Sigmoid colon (tissue), 7 donors: ENCODE data around the gene ARMH1. TPM values are rescaled to one million over a fixed set of nuclear protein-coding genes. Genes with fewer than 3 reads are reported as not detected.
A peak's percentile ranks its signal among the peaks of the same experiment; 100 is the strongest.

Experiments
- DNase-seq: peaks from one replicate; pipeline ENCODE4 v3.0.0-alpha.2; 2019
- H3K27ac ChIP-seq, 4 donors: fragments of 200-600 bp; sonication (generic); one replicate each; pipeline ENCODE4 v1.5.1; 2016 to 2019; ENCODE audit warnings: mild to moderate bottlenecking in 1 of 4
- H3K27me3 ChIP-seq, 3 donors: fragments of 200-600 bp; sonication (generic); one replicate each; pipeline ENCODE4 v1.5.1; 2019; ENCODE audit warnings: mild to moderate bottlenecking in 1 of 3
- H3K36me3 ChIP-seq, 4 donors: fragments of 200-600 bp; sonication (generic); one replicate each; pipeline ENCODE4 v1.5.1; 2016 to 2019
- H3K4me1 ChIP-seq, 4 donors: fragments of 200-600 bp; sonication (generic); one replicate each; pipeline ENCODE4 v1.5.1; 2017 to 2019
- H3K4me3 ChIP-seq, 4 donors: fragments of 200-600 bp; sonication (generic); one replicate each; pipeline ENCODE4 v1.5.1; 2017 to 2019; ENCODE audit warnings: mild to moderate bottlenecking in 2 of 4, moderate library complexity in 1 of 4
- H3K9me3 ChIP-seq, 4 donors: fragments of 200-600 bp in 3 of 4; sonication (generic) in 3 of 4; one replicate each; pipeline versions ENCODE4 v1.5.1 to v1.6.1; 2013 to 2019
- CTCF ChIP-seq, 4 experiments: fragments of 450-650 bp in 3 of 4; fragments of 200-600 bp in 1 of 4; IDR thresholded peaks; one replicate each; pipeline ENCODE4 v1.5.1; 2016 to 2019; ENCODE audit warnings: antibody characterized with exemption in 4 of 4, mild to moderate bottlenecking in 3 of 4, moderate library complexity in 2 of 4
- EP300 ChIP-seq, 4 donors: sonication (generic); formaldehyde crosslinking; IDR thresholded peaks; one replicate each; pipeline ENCODE4 v1.6.1; 2017; ENCODE audit warnings: antibody characterized with exemption in 4 of 4
- POLR2A ChIP-seq, 2 donors: fragments of 450-650 bp; IDR thresholded peaks; one replicate each; pipeline ENCODE4 v1.6.1; 2016; ENCODE audit warnings: antibody characterized with exemption in 2 of 2, mild to moderate bottlenecking in 2 of 2, moderate library complexity in 2 of 2
- POLR2AphosphoS5 ChIP-seq, 4 donors: sonication (generic); formaldehyde crosslinking; IDR thresholded peaks; one replicate each; pipeline ENCODE4 v1.6.1; 2017; ENCODE audit warnings: antibody characterized with exemption in 4 of 4
- WGBS, 2 donors: extraction: QIAGEN DNeasy Blood & Tissue Kit; methylation state at CpG; one replicate each; pipeline ENCODE4 v1.1.7; 2013; 5-methylcytosine and 5-hydroxymethylcytosine counted together
- intact Hi-C: fragments of 100-400 bp; cut with DNase I; formaldehyde crosslinking; loops from one replicate; pipeline ENCODE4 v1.15.1; 2023
- polyA plus RNA-seq, 3 donors: library from polyadenylated mRNA; stranded (reverse); fragments of 200-250 nt; gene quantifications; one replicate each; pipeline ENCODE4 v1.2.3, GENCODE V29; 2013
- total RNA-seq, 4 donors: library from RNA; depleted of rRNA; stranded (reverse); fragments of >200 nt; gene quantifications; one replicate each; pipeline ENCODE4 v1.1.0, GENCODE V29; 2016
- donor health status: healthy with polysubstance abuse.
- donor health status: Bipolar disorder and iron deficiency.
- donor health status: healthy.

Gene ARMH1
- total and polyA plus RNA-seq, 7 donors: 0.33 to 23.0 (median 1.3) TPM; not detected in 3

GRCh38 chr1:44641126-44642102 is 33.1 kb upstream of the ARMH1 start:
- Histone ChIP-seq H3K36me3 (peaks cover 1 to 85% (median 37%) of the 10 kb centered on the region in 4 donors), H3K4me1 (peaks cover 0 to 100% (median 89%) of the 10 kb centered on the region in 4 donors), H3K27me3 (no peaks in the 10 kb centered on the region), H3K27ac (peak overlapping the region; percentile 86 to 92 (median 90)), H3K9me3 (no peaks in the 10 kb centered on the region), H3K4me3 (no peak overlapping the region)
- TF ChIP-seq POLR2A (IDR thresholded peaks at IDR 0.05): no peak
- no peak for TF ChIP-seq EP300 (IDR thresholded peaks at IDR 0.05)
- TF ChIP-seq POLR2AphosphoS5 (IDR thresholded peaks at IDR 0.05): no peak
- TF ChIP-seq CTCF (IDR thresholded peaks at IDR 0.05): no peak
- no peak for DNase-seq
- intact Hi-C loops: no loop called here
- WGBS, 2 donors: 79 to 85% methylated on average over 12 of the region's 12 CpGs

- DNase-seq: no peak
- Histone ChIP-seq H3K4me3 (no peak overlapping the region), H3K36me3 (peaks cover 0 to 79% (median 33%) of the 10 kb centered on the region in 4 donors), H3K27ac (peak overlapping the region; percentile 86 to 92 (median 90)), H3K27me3 (no peaks in the 10 kb centered on the region), H3K9me3 (no peaks in the 10 kb centered on the region), H3K4me1 (peaks cover 0 to 99% (median 85%) of the 10 kb centered on the region in 4 donors)
- no peak for TF ChIP-seq EP300 (IDR thresholded peaks at IDR 0.05)
- no peak for TF ChIP-seq POLR2AphosphoS5 (IDR thresholded peaks at IDR 0.05)
- no peak for TF ChIP-seq POLR2A (IDR thresholded peaks at IDR 0.05)
- no peak for TF ChIP-seq CTCF (IDR thresholded peaks at IDR 0.05)
- intact Hi-C loops: no loop called here
- 98 to 100% methylated on average over 2 of the region's 2 CpGs for WGBS, 2 donors
Observed at GRCh38 chr1:44642255-44642654, 32.3 kb upstream of the ARMH1 start.

DNA sequence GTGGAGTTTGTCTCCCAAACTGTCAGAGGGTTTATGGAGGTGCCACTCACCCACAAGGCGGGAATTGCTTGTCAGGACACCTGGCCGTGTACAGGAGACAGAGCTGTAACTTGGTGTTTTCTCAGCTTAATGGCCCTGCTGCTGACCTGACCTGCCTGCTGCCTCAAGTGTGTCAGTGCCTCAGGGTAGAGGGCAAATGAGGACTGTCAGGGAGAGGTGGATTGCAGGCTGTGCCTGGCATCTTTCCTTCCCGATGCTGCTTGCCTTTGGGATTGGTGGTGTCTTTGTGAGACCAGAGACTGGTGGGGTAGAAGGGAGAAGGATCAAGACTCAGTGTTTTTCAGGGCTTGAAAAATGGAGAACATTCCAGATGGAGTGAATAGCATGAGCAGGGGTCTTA is 31.6 kb upstream of the ARMH1 start:
- TF ChIP-seq EP300 (IDR thresholded peaks at IDR 0.05): no peak
- no peak for TF ChIP-seq POLR2A (IDR thresholded peaks at IDR 0.05)
- TF ChIP-seq POLR2AphosphoS5 (IDR thresholded peaks at IDR 0.05): no peak
- TF ChIP-seq CTCF (IDR thresholded peaks at IDR 0.05): no peak
- H3K4me1 ChIP-seq: peaks cover 0 to 96% (median 80%) of the 10 kb centered on the region in 4 donors
- no peak overlapping the region for H3K4me3 ChIP-seq
- peaks cover 0 to 79% (median 31%) of the 10 kb centered on the region in 4 donors for H3K36me3 ChIP-seq
- no peaks in the 10 kb centered on the region for H3K9me3 ChIP-seq
- intact Hi-C loops: no loop called here
- no peaks in the 10 kb centered on the region for H3K27me3 ChIP-seq
- DNase-seq: no peak
- H3K27ac ChIP-seq: peak overlapping the region; percentile 86 to 92 (median 90)
- 74 to 90% methylated on average over 3 of the region's 3 CpGs for WGBS, 2 donors

DNA sequence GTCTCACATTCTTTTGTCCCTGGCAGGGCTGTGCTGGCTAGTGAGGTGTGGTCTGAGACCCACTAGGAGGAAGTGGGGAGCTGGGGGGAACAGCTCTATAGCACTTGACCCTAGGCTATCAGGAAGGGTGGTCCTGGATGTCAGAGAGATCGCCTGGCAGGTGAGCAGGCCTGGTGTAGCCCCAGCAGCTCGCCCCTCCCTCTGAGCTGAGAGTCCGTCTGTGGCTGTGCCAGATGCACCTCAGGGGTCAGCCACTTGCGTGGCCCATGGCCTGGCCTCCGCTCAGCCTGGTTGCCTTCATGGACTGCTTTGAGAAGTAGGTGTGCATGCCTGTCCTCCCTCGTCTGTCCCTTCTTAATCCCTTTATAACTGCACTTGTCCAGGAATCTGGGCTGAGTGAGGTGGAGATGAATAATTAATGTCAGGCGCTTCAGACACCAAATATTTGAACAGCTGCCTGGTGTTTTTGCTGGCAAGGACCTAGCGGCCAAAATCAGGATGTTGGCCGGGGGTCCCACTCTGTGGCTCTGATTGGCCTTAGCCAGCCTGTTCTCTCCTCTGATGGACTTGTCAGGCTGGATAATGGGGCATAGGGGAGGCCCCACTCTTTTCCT is 30.7 kb upstream of the ARMH1 start:
- H3K27ac ChIP-seq: peak overlapping the region; percentile 86 to 92 (median 90)
- no peak for TF ChIP-seq POLR2AphosphoS5 (IDR thresholded peaks at IDR 0.05)
- no peak for TF ChIP-seq EP300 (IDR thresholded peaks at IDR 0.05)
- no peak for TF ChIP-seq CTCF (IDR thresholded peaks at IDR 0.05)
- no peak for TF ChIP-seq POLR2A (IDR thresholded peaks at IDR 0.05)

More for the DNA sequence above, 30.7 kb upstream of the ARMH1 start:
- H3K4me1 ChIP-seq: peaks cover 0 to 87% (median 71%) of the 10 kb centered on the region in 4 donors
- peaks cover 0 to 80% (median 34%) of the 10 kb centered on the region in 4 donors for H3K36me3 ChIP-seq
- no peak for DNase-seq
- H3K9me3 ChIP-seq: no peaks in the 10 kb centered on the region
- 73 to 83% methylated on average over 9 of the region's 9 CpGs for WGBS, 2 donors
- no peak overlapping the region for H3K4me3 ChIP-seq
- H3K27me3 ChIP-seq: no peaks in the 10 kb centered on the region
- intact Hi-C loops: no loop called here
